ENCODE measurements around the gene TTYH2. TPM values are rescaled to one million over a fixed set of nuclear protein-coding genes. Genes with fewer than 3 reads are reported as not detected.
"Not testable (repeated sequence)": the region's sequence is repeated elsewhere in the genome, so short reads cannot be mapped to it uniquely, and the experiment has no call there.

Gene TTYH2
- total RNA-seq, 1 experiment from 2014 or later: 15.4 TPM

- Histone ChIP-seq H3K9me3 (ENCODE audit: low read depth, low read length, poor library complexity, severe bottlenecking) (no peaks in the 10 kb centered on the region), H3K27ac (ENCODE audit: low read depth, low read length, poor library complexity, severe bottlenecking) (no peak overlapping the region), H3K4me1 (ENCODE audit: insufficient read depth, low read length, poor library complexity, severe bottlenecking) (peaks cover 10% of the 10 kb centered on the region), H3K27me3 (replicated peaks; ENCODE audit: insufficient read depth, low read depth, low read length, poor library complexity) (no peaks in the 10 kb centered on the region), H3K36me3 (ENCODE audit: insufficient read depth, low read length, poor library complexity, severe bottlenecking) (no peaks in the 10 kb centered on the region), H3K4me3 (ENCODE audit: low read depth, low read length, poor library complexity, severe bottlenecking) (no peak overlapping the region)
- BruUV-seq (replicated peaks): no TSS peak
- TF ChIP-seq CTCF (conservative IDR thresholded peaks at IDR 0.05; ENCODE audit: low read depth, low read length) (no peak), EZH2 (IDR thresholded peaks at IDR 0.05; ENCODE audit: borderline replicate concordance, low read depth, low read length, poor library complexity, severe bottlenecking) (no peak)
- intact Hi-C loops (cut with micrococcal nuclease; ENCODE audit: unreplicated experiment): no loop called here
- ChIA-PET CTCF (interaction anchor here (0.6 kb wide), 2 partner anchors 37 to 98 kb away, joined by 6 to 10 read pairs; no protein-coding TSS in a partner anchor), POLR2A (ENCODE audit: low non-redundant PET) (no interaction called here)
- DNase-seq (ENCODE audit: low spot score): peak; percentile 46
Observed at GRCh38 chr17:74259667-74260524, 46.5 kb downstream of the TTYH2 start.

GRCh38 chr17:74260525-74260850 lies 47.1 kb downstream of the TTYH2 start:
- intact Hi-C loops (cut with micrococcal nuclease; ENCODE audit: unreplicated experiment): no loop called here
- Histone ChIP-seq H3K27ac (ENCODE audit: low read depth, low read length, poor library complexity, severe bottlenecking) (no peak overlapping the region), H3K36me3 (ENCODE audit: insufficient read depth, low read length, poor library complexity, severe bottlenecking) (no peaks in the 10 kb centered on the region), H3K27me3 (replicated peaks; ENCODE audit: insufficient read depth, low read depth, low read length, poor library complexity) (no peaks in the 10 kb centered on the region), H3K4me1 (ENCODE audit: insufficient read depth, low read length, poor library complexity, severe bottlenecking) (peaks cover 10% of the 10 kb centered on the region), H3K4me3 (ENCODE audit: low read depth, low read length, poor library complexity, severe bottlenecking) (no peak overlapping the region), H3K9me3 (ENCODE audit: low read depth, low read length, poor library complexity, severe bottlenecking) (no peaks in the 10 kb centered on the region)
- no peak for DNase-seq (ENCODE audit: low spot score)
- CTCF ChIA-PET: interaction anchor here (0.6 kb wide), 2 partner anchors 43 to 98 kb away, joined by 6 to 10 read pairs; no protein-coding TSS in a partner anchor
- TF ChIP-seq EZH2 (IDR thresholded peaks at IDR 0.05; ENCODE audit: borderline replicate concordance, low read depth, low read length, poor library complexity, severe bottlenecking) (no peak), CTCF (conservative IDR thresholded peaks at IDR 0.05; ENCODE audit: low read depth, low read length) (no peak)
- POLR2A ChIA-PET (ENCODE audit: low non-redundant PET): no interaction called here
- no TSS peak for BruUV-seq (replicated peaks)

- POLR2A ChIA-PET (ENCODE audit: low non-redundant PET): no interaction called here
- no TSS peak for BruUV-seq (replicated peaks)
- CTCF ChIA-PET: no interaction called here
Observed at GRCh38 chr17:74262601-74263000, 49.2 kb downstream of the TTYH2 start.

GRCh38 chr17:74267054-74267453 lies 53.7 kb downstream of the TTYH2 start:
- DNase-seq (ENCODE audit: low spot score); intact Hi-C loops (cut with micrococcal nuclease; ENCODE audit: unreplicated experiment); H3K27ac ChIP-seq (ENCODE audit: low read depth, low read length, poor library complexity, severe bottlenecking); H3K36me3 ChIP-seq (ENCODE audit: insufficient read depth, low read length, poor library complexity, severe bottlenecking); CTCF ChIA-PET; H3K4me1 ChIP-seq (ENCODE audit: insufficient read depth, low read length, poor library complexity, severe bottlenecking); H3K9me3 ChIP-seq (ENCODE audit: low read depth, low read length, poor library complexity, severe bottlenecking); H3K27me3 ChIP-seq (replicated peaks; ENCODE audit: insufficient read depth, low read depth, low read length, poor library complexity); POLR2A ChIA-PET (ENCODE audit: low non-redundant PET); H3K4me3 ChIP-seq (ENCODE audit: low read depth, low read length, poor library complexity, severe bottlenecking); BruUV-seq (replicated peaks): not testable (repeated sequence)

More at GRCh38 chr17:74262601-74263000, 49.2 kb downstream of the TTYH2 start:
- Histone ChIP-seq H3K9me3 (ENCODE audit: low read depth, low read length, poor library complexity, severe bottlenecking) (no peaks in the 10 kb centered on the region), H3K36me3 (ENCODE audit: insufficient read depth, low read length, poor library complexity, severe bottlenecking) (no peaks in the 10 kb centered on the region), H3K27me3 (replicated peaks; ENCODE audit: insufficient read depth, low read depth, low read length, poor library complexity) (no peaks in the 10 kb centered on the region), H3K4me3 (ENCODE audit: low read depth, low read length, poor library complexity, severe bottlenecking) (no peak overlapping the region), H3K4me1 (ENCODE audit: insufficient read depth, low read length, poor library complexity, severe bottlenecking) (peaks cover 10% of the 10 kb centered on the region), H3K27ac (ENCODE audit: low read depth, low read length, poor library complexity, severe bottlenecking) (no peak overlapping the region)
- DNase-seq (ENCODE audit: low spot score): no peak
- TF ChIP-seq CTCF (conservative IDR thresholded peaks at IDR 0.05; ENCODE audit: low read depth, low read length) (no peak), EZH2 (IDR thresholded peaks at IDR 0.05; ENCODE audit: borderline replicate concordance, low read depth, low read length, poor library complexity, severe bottlenecking) (no peak)
- intact Hi-C loops (cut with micrococcal nuclease; ENCODE audit: unreplicated experiment): no loop called here
